Endothelial cell of umbilical vein (primary cell): ENCODE results near the gene LRP1. TPM values are rescaled to one million over a fixed set of nuclear protein-coding genes. Genes with fewer than 3 reads are reported as not detected.

Experiments
- BruUV-seq: library from RNA; stranded (reverse); fragments of 400-500 nt; replicated peaks from 2 replicates; lab custom pipeline; 2021; lab: Mats Ljungman, UMichigan
- CTCF ChIA-PET: fragments of 300-600, 350-600 bp; sonication (Branson Sonifier 250); formaldehyde crosslinking; loops from one replicate; lab custom pipeline; 2021; ENCODE audit warnings: antibody characterized with exemption, inconsistent platforms; lab: Charles Lee
- POLR2A ChIA-PET: fragments of 300-600, 350-600 bp; sonication (Branson Sonifier 250); formaldehyde crosslinking; loops from one replicate; lab custom pipeline; 2021; ENCODE audit warnings: antibody characterized with exemption, inconsistent platforms; lab: Charles Lee
- DNase-seq: peaks from one replicate; pipeline ENCODE4 v3.0.0-alpha.2; 2011; ENCODE audit warnings: low read depth, low spot score
- FAIRE-seq: peaks from 2 replicates; lab custom pipeline; 2011; peaks lifted over from hg19 to GRCh38; lab: Jason Lieb, UNC
- H2AFZ ChIP-seq: 2 replicates; pipeline ENCODE4 v1.6.0; 2012; ENCODE audit warnings: low read depth, low read length, control low read depth, inconsistent platforms
- H3K27ac ChIP-seq: 2 replicates; pipeline ENCODE4 v1.5.1; 2011; ENCODE audit warnings: low read depth, mild to moderate bottlenecking, control low read depth, low read length, moderate library complexity; ENCODE audit not compliant: insufficient read depth
- H3K27me3 ChIP-seq, 2 experiments: 2 replicates each; pipeline versions ENCODE4 v1.6.0 to v1.6.1; 2011; ENCODE audit warnings: low read length in 2 of 2, mixed read lengths in 1 of 2; ENCODE audit not compliant: control insufficient read depth in 2 of 2, insufficient read depth in 2 of 2
- H3K36me3 ChIP-seq, 2 experiments: 2 replicates in 1 of 2; 3 replicates in 1 of 2; pipeline ENCODE4 v1.5.1; 2011; ENCODE audit warnings: low read length in 2 of 2, mild to moderate bottlenecking in 1 of 2, moderate library complexity in 1 of 2; ENCODE audit not compliant: control insufficient read depth in 2 of 2, insufficient read depth in 2 of 2; ENCODE audit errors: extremely low read depth in 1 of 2
- H3K4me1 ChIP-seq: 3 replicates; pipeline ENCODE4 v1.5.1; 2011; ENCODE audit warnings: mild to moderate bottlenecking, low read length; ENCODE audit not compliant: control insufficient read depth, insufficient read depth; ENCODE audit errors: extremely low read depth
- H3K4me2 ChIP-seq: 2 replicates; pipeline ENCODE4 v1.6.1; 2011; ENCODE audit warnings: low read length, control low read depth, mixed read lengths; ENCODE audit not compliant: insufficient read depth
- H3K4me3 ChIP-seq, 3 experiments: fragments of 200-600 bp in 1 of 3; sonication (generic), shearing (Covaris generic) in 1 of 3; replicated peaks in 1 of 3; 2 replicates each; pipeline ENCODE4 v1.5.1; 2011 to 2016; ENCODE audit warnings: control low read depth in 3 of 3, low read length in 3 of 3, mild to moderate bottlenecking in 2 of 3, inconsistent platforms in 1 of 3, low read depth in 1 of 3, moderate library complexity in 1 of 3; ENCODE audit not compliant: insufficient read depth in 1 of 3
- H3K79me2 ChIP-seq: 2 replicates; pipeline ENCODE4 v1.6.0; 2012; ENCODE audit warnings: low read length, inconsistent platforms; ENCODE audit not compliant: control insufficient read depth, insufficient read depth
- H3K9ac ChIP-seq: replicated peaks from 2 replicates; pipeline ENCODE3; 2011; ENCODE audit warnings: low read length, control low read depth; ENCODE audit not compliant: insufficient read depth; ENCODE audit errors: extremely low read depth
- H3K9me1 ChIP-seq: replicated peaks from 3 replicates; pipeline ENCODE4 v1.6.0; 2011; ENCODE audit warnings: mild to moderate bottlenecking, low read length; ENCODE audit not compliant: control insufficient read depth, insufficient read depth; ENCODE audit errors: extremely low read depth
- H3K9me3 ChIP-seq: replicated peaks from 2 replicates; pipeline ENCODE4 v1.5.1; 2012; ENCODE audit warnings: low read length, inconsistent platforms; ENCODE audit not compliant: control insufficient read depth, insufficient read depth
- H4K20me1 ChIP-seq: replicated peaks from 2 replicates; pipeline ENCODE3; 2011; ENCODE audit warnings: mild to moderate bottlenecking, low read length; ENCODE audit not compliant: control insufficient read depth, insufficient read depth; ENCODE audit errors: extremely low read depth
- CTCF ChIP-seq, 2 donors: IDR thresholded peaks; 1 replicate in 1 of 2; 2 replicates in 1 of 2; pipeline ENCODE4 v1.5.1; 2011; ENCODE audit warnings: low read length in 2 of 2, mild to moderate bottlenecking in 2 of 2, moderate library complexity in 2 of 2, control low read depth in 1 of 2, inconsistent platforms in 1 of 2, low read depth in 1 of 2; ENCODE audit not compliant: insufficient read depth in 1 of 2; ENCODE audit errors: extremely low read depth in 1 of 2
- EZH2 ChIP-seq: IDR thresholded peaks from 2 replicates; pipeline ENCODE4 v1.6.1; 2012; ENCODE audit warnings: borderline replicate concordance, low read depth, mild to moderate bottlenecking, moderate library complexity, low read length, inconsistent platforms; ENCODE audit not compliant: severe bottlenecking
- FOS ChIP-seq: IDR thresholded peaks from 2 replicates; pipeline ENCODE4 v1.6.1; 2011; ENCODE audit warnings: mild to moderate bottlenecking, low read length, moderate library complexity, borderline replicate concordance; ENCODE audit not compliant: insufficient read depth
- GATA2 ChIP-seq: IDR thresholded peaks from 2 replicates; pipeline ENCODE4 v1.7.0; 2011; ENCODE audit warnings: low read depth, mild to moderate bottlenecking, moderate library complexity, mixed read lengths, low read length; ENCODE audit not compliant: insufficient read length, insufficient read depth
- JUN ChIP-seq: IDR thresholded peaks from 2 replicates; pipeline ENCODE4 v1.6.1; 2011; ENCODE audit warnings: borderline replicate concordance, low read depth; ENCODE audit not compliant: insufficient read length, insufficient read depth
- MAX ChIP-seq: IDR thresholded peaks from 2 replicates; pipeline ENCODE4 v1.6.1; 2011; ENCODE audit not compliant: insufficient read depth, insufficient read length
- MYC ChIP-seq: IDR thresholded peaks from one replicate; pipeline ENCODE4 v1.6.1; 2011; ENCODE audit warnings: mild to moderate bottlenecking, low read depth, low read length
- POLR2A ChIP-seq: IDR thresholded peaks from 2 replicates; pipeline ENCODE4 v1.6.1; 2012; ENCODE audit warnings: low read depth, mild to moderate bottlenecking, control low read depth, low read length
- POLR2AphosphoS5 ChIP-seq: IDR thresholded peaks from 2 replicates; pipeline ENCODE4 v1.6.1; 2012; ENCODE audit warnings: low read depth, mild to moderate bottlenecking, control low read depth, low read length, moderate library complexity; ENCODE audit not compliant: insufficient read depth
- dilution Hi-C: fragments of 300-500 bp; cut with MboI; formaldehyde crosslinking; loops from one replicate; pipeline ENCODE4 v1.15.0; 2019; ENCODE audit warnings: low sequenced_read_pairs; ENCODE audit not compliant: extremely low pct_ligation_motif_present
- intact Hi-C: fragments of 100-400 bp; cut with micrococcal nuclease; formaldehyde crosslinking; loops from one replicate; pipeline ENCODE4 v1.10.0; 2022
- polyA plus RNA-seq, 4 experiments: library from polyadenylated mRNA; depleted of rRNA in 3 of 4; stranded (reverse) in 3 of 4; unstranded in 1 of 4; fragments of >200 nt; gene quantifications; 2 replicates each; pipeline versions ENCODE4 v1.2.1 to v1.2.3, GENCODE V29; 2011 to 2012; ENCODE audit warnings: missing spikeins in 1 of 4
- total RNA-seq: library from RNA; stranded (reverse); gene quantifications from 2 replicates; pipeline ENCODE4 v1.2.3, GENCODE V29; 2021

LRP1 gene
- total and polyA plus RNA-seq, 2 donors (not counting 3 experiments of a cell fraction or from before 2014, with no cell fraction given), result 1.6 to 4.6 TPM

- FAIRE-seq (peak; percentile 69), DNase-seq (peak; percentile 18)
- Histone ChIP-seq H3K79me2 (no peaks in the 10 kb centered on the region), H2AFZ (no peak overlapping the region), H3K4me3 (no peak overlapping the region), H3K4me1 (no peaks in the 10 kb centered on the region), H3K9me1 (no peaks in the 10 kb centered on the region), H3K9me3 (no peaks in the 10 kb centered on the region), H3K36me3 (no peaks in the 10 kb centered on the region), H3K9ac (no peak overlapping the region), H4K20me1 (no peaks in the 10 kb centered on the region), H3K27ac (no peak overlapping the region), H3K4me2 (no peak overlapping the region), H3K27me3 (no peaks in the 10 kb centered on the region)
- ChIA-PET POLR2A (no interaction called here), CTCF (interaction anchor here (0.6 to 13.0 kb wide), 16 partner anchors 12 to 104 kb away, joined by 3 to 429 read pairs (median 4); partner anchors contain the start of genes LRP1, LRP1-AS, NEMP1 and SHMT2)
- TF ChIP-seq MYC (no peak), CTCF (IDR thresholded peaks at IDR 0.05; ENCODE audit: extremely low read depth in 1 of 2, insufficient read depth in 1 of 2, low read depth in 1 of 2, low read length in 2 of 2) (peak; percentile 45 to 72), POLR2AphosphoS5 (no peak), MAX (no peak), JUN (no peak), FOS (no peak), GATA2 (no peak), EZH2 (no peak), POLR2A (no peak)
- no TSS peak for BruUV-seq
- intact Hi-C loops (loop anchor here (1.0 kb wide), 1 partner anchor 49 kb away; no protein-coding TSS in a partner anchor), dilution Hi-C loops (loop anchor here (5.0 kb wide), 1 partner anchor 51 kb away; no protein-coding TSS in a partner anchor)
These were observed 44.8 kb downstream of the LRP1 start for GRCh38 chr12:57173089-57173488.
